H1 (cell line): ENCODE measurements around the gene CDK4. TPM values are rescaled to one million over a fixed set of nuclear protein-coding genes. Genes with fewer than 3 reads are reported as not detected.

Experiments used
- CTCF ChIA-PET: fragments of 300-600 bp; sonication (Branson Sonifier 250); formaldehyde crosslinking; loops from one replicate; lab custom pipeline; 2021; ENCODE audit not compliant: partially characterized antibody; lab: Charles Lee
- POLR2A ChIA-PET: fragments of 300-600 bp; sonication (Branson Sonifier 250); formaldehyde crosslinking; loops from one replicate; lab custom pipeline; 2021; ENCODE audit warnings: inconsistent platforms; ENCODE audit not compliant: partially characterized antibody; lab: Charles Lee
- DNase-seq, 2 experiments: peaks; one replicate each; pipeline versions ENCODE4 v3.0.0 to v3.0.0-alpha.2; 2010 to 2022; ENCODE audit warnings: low spot score in 2 of 2, low read depth in 1 of 2, mixed read lengths in 1 of 2
- FAIRE-seq: peaks from 2 replicates; lab custom pipeline; 2011; peaks lifted over from hg19 to GRCh38; lab: Jason Lieb, UNC
- H2AFZ ChIP-seq: 2 replicates; pipeline ENCODE4 v1.8.1; 2012; ENCODE audit warnings: low read length, inconsistent platforms
- H2AK5ac ChIP-seq: 2 replicates; pipeline ENCODE4 v1.6.1; 2013; ENCODE audit warnings: low read depth, low read length
- H2BK120ac ChIP-seq: replicated peaks from 2 replicates; pipeline ENCODE3; 2013; ENCODE audit warnings: low read depth, low read length, inconsistent platforms
- H2BK12ac ChIP-seq: 2 replicates; pipeline ENCODE4 v1.6.1; 2013; ENCODE audit warnings: low read depth, low read length
- H2BK15ac ChIP-seq: 2 replicates; pipeline ENCODE4 v1.6.1; 2013; ENCODE audit warnings: low read length
- H2BK20ac ChIP-seq: 2 replicates; pipeline ENCODE4 v1.6.1; 2013; ENCODE audit warnings: low read length
- H2BK5ac ChIP-seq: 2 replicates; pipeline ENCODE4 v1.6.1; 2013; ENCODE audit warnings: low read depth, low read length
- H3K14ac ChIP-seq: 2 replicates; pipeline ENCODE4 v1.6.1; 2013; ENCODE audit warnings: inconsistent platforms; ENCODE audit not compliant: insufficient read length
- H3K18ac ChIP-seq: 2 replicates; pipeline ENCODE4 v1.6.1; 2013; ENCODE audit warnings: low read length; ENCODE audit errors: extremely low read depth
- H3K23ac ChIP-seq: 2 replicates; pipeline ENCODE4 v1.6.1; 2013; ENCODE audit warnings: inconsistent platforms; ENCODE audit not compliant: insufficient read length
- H3K23me2 ChIP-seq: 2 replicates; pipeline ENCODE4 v1.6.1; 2013; ENCODE audit warnings: low read depth, low read length
- H3K27ac ChIP-seq: 2 replicates; pipeline ENCODE4 v1.6.1; 2011; ENCODE audit warnings: low read depth, low read length, inconsistent platforms
- H3K27me3 ChIP-seq, 4 experiments: replicated peaks in 1 of 4; 1 replicate in 1 of 4; 2 replicates in 3 of 4; pipeline versions ENCODE4 v1.6.1 to v1.8.1; 2011 to 2013; ENCODE audit warnings: low read length in 3 of 4, mild to moderate bottlenecking in 3 of 4, inconsistent platforms in 2 of 4, mixed read lengths in 2 of 4, moderate library complexity in 1 of 4; ENCODE audit not compliant: control insufficient read depth in 3 of 4, insufficient read depth in 3 of 4; ENCODE audit errors: extremely low read depth in 1 of 4
- H3K36me3 ChIP-seq, 4 experiments: 2 replicates each; pipeline versions ENCODE4 v1.6.1 to v1.8.1; 2011 to 2013; ENCODE audit warnings: mild to moderate bottlenecking in 4 of 4, low read length in 3 of 4, moderate library complexity in 2 of 4, control low read depth in 1 of 4, inconsistent platforms in 1 of 4; ENCODE audit not compliant: insufficient read depth in 4 of 4, control insufficient read depth in 2 of 4
- H3K4ac ChIP-seq: replicated peaks from 2 replicates; pipeline ENCODE3; 2013; ENCODE audit warnings: low read length, low read depth, mixed read lengths, inconsistent platforms; ENCODE audit not compliant: insufficient read length
- H3K4me1 ChIP-seq, 4 experiments: replicated peaks in 1 of 4; 1 replicate in 1 of 4; 2 replicates in 3 of 4; pipeline versions ENCODE4 v1.6.1 to v1.8.1; 2011 to 2013; ENCODE audit warnings: low read length in 3 of 4, inconsistent platforms in 2 of 4, mixed read lengths in 1 of 4; ENCODE audit not compliant: insufficient read depth in 4 of 4, control insufficient read depth in 3 of 4
- H3K4me2 ChIP-seq, 2 experiments: 2 replicates each; pipeline versions ENCODE4 v1.6.1 to v1.8.1; 2011 to 2013; ENCODE audit warnings: low read depth in 2 of 2, low read length in 2 of 2, control low read depth in 1 of 2, inconsistent platforms in 1 of 2, mild to moderate bottlenecking in 1 of 2; ENCODE audit not compliant: insufficient read depth in 1 of 2
- H3K4me3 ChIP-seq, 4 experiments: fragments of 200-600, 300-600 bp in 1 of 4; sonication (generic), shearing (Covaris generic), sonication (Bioruptor Twin) in 1 of 4; 2 replicates each; pipeline versions ENCODE4 v1.5.1 to v1.8.1; 2011 to 2016; ENCODE audit warnings: low read length in 4 of 4, low read depth in 3 of 4, control low read depth in 2 of 4, inconsistent platforms in 2 of 4, mild to moderate bottlenecking in 2 of 4, mixed read lengths in 1 of 4, moderate library complexity in 1 of 4; ENCODE audit not compliant: insufficient read depth in 2 of 4; ENCODE audit errors: extremely low read depth in 1 of 4
- H3K56ac ChIP-seq: replicated peaks from 2 replicates; pipeline ENCODE3; 2013; ENCODE audit warnings: low read depth, mild to moderate bottlenecking, mixed read lengths, low read length, inconsistent platforms; ENCODE audit not compliant: insufficient read length
- H3K79me1 ChIP-seq: 2 replicates; pipeline ENCODE4 v1.6.1; 2013; ENCODE audit warnings: low read depth, low read length, control low read depth
- H3K79me2 ChIP-seq, 2 experiments: 2 replicates each; pipeline versions ENCODE4 v1.6.1 to v1.8.1; 2012 to 2013; ENCODE audit warnings: low read length in 2 of 2, mild to moderate bottlenecking in 2 of 2, inconsistent platforms in 1 of 2; ENCODE audit not compliant: insufficient read depth in 2 of 2, control insufficient read depth in 1 of 2
- H3K9ac ChIP-seq, 4 experiments: replicated peaks in 1 of 4; 1 replicate in 1 of 4; 2 replicates in 3 of 4; pipeline versions ENCODE4 v1.6.1 to v1.8.1; 2011 to 2013; ENCODE audit warnings: low read depth in 3 of 4, low read length in 3 of 4, control low read depth in 2 of 4, mild to moderate bottlenecking in 2 of 4, moderate library complexity in 2 of 4, inconsistent platforms in 1 of 4; ENCODE audit errors: extremely low read depth in 1 of 4
- H3K9me3 ChIP-seq, 2 experiments: 2 replicates each; pipeline versions ENCODE4 v1.6.1 to v1.8.1; 2012 to 2013; ENCODE audit warnings: mild to moderate bottlenecking in 2 of 2, moderate library complexity in 2 of 2, control low read depth in 1 of 2, inconsistent platforms in 1 of 2, low read depth in 1 of 2, low read length in 1 of 2, mixed read lengths in 1 of 2; ENCODE audit not compliant: insufficient read depth in 2 of 2
- H4K20me1 ChIP-seq, 2 experiments: replicated peaks in 1 of 2; 2 replicates each; pipeline versions ENCODE3 to v1.8.1; 2011 to 2013; ENCODE audit warnings: inconsistent platforms in 2 of 2, low read length in 2 of 2, mild to moderate bottlenecking in 1 of 2; ENCODE audit not compliant: insufficient read depth in 2 of 2, control insufficient read depth in 1 of 2
- H4K5ac ChIP-seq: 2 replicates; pipeline ENCODE4 v1.6.1; 2013; ENCODE audit warnings: low read length, low read depth, mixed read lengths, inconsistent platforms; ENCODE audit not compliant: insufficient read length
- H4K8ac ChIP-seq: 2 replicates; pipeline ENCODE4 v1.8.0; 2013; ENCODE audit warnings: mild to moderate bottlenecking, moderate library complexity, low read length, inconsistent platforms; ENCODE audit not compliant: insufficient read depth; ENCODE audit errors: extremely low read depth
- H4K91ac ChIP-seq: replicated peaks from 2 replicates; pipeline ENCODE3; 2013; ENCODE audit warnings: low read length, mixed read lengths, inconsistent platforms; ENCODE audit not compliant: insufficient read length
- CBX5 ChIP-seq: fragments of 300-800, 300-1000 bp; sonication (generic); IDR thresholded peaks from 2 replicates; pipeline ENCODE4 v1.7.1; 2016; ENCODE audit warnings: antibody characterized with exemption, low read length, low read depth
- HDAC2 ChIP-seq, 2 experiments: fragments of 300-600 bp in 1 of 2; sonication (generic) in 1 of 2; IDR thresholded peaks; 2 replicates each; pipeline ENCODE4 v1.6.1; 2011 to 2012; ENCODE audit warnings: low read depth in 2 of 2, low read length in 2 of 2, mild to moderate bottlenecking in 2 of 2, moderate library complexity in 2 of 2, borderline replicate concordance in 1 of 2, inconsistent platforms in 1 of 2
- KDM4A ChIP-seq: IDR thresholded peaks from one replicate; pipeline ENCODE4 v1.7.1; 2012; ENCODE audit warnings: low read depth, mild to moderate bottlenecking, moderate library complexity, low read length, inconsistent platforms; ENCODE audit not compliant: severe bottlenecking
- POU5F1 ChIP-seq: IDR thresholded peaks from 2 replicates; pipeline ENCODE4 v1.6.1; 2011; ENCODE audit warnings: low read depth, mild to moderate bottlenecking, low read length, moderate library complexity
- RBBP5 ChIP-seq: IDR thresholded peaks from 2 replicates; pipeline ENCODE4 v1.7.1; 2012; ENCODE audit warnings: low read depth, mild to moderate bottlenecking, inconsistent platforms, low read length, moderate library complexity, borderline replicate concordance
- SUZ12 ChIP-seq: fragments of 200-600 bp; sonication (generic); IDR thresholded peaks from 2 replicates; pipeline ENCODE4 v1.6.1; 2012; ENCODE audit warnings: mild to moderate bottlenecking, inconsistent platforms, low read length, moderate library complexity, mixed read lengths
- TAF1 ChIP-seq: IDR thresholded peaks from 2 replicates; pipeline ENCODE4 v1.6.1; 2011; ENCODE audit warnings: mild to moderate bottlenecking, low read depth, low read length
- TBP ChIP-seq: IDR thresholded peaks from 2 replicates; pipeline ENCODE4 v1.6.1; 2011; ENCODE audit warnings: low read depth, low read length, improper control_type of control experiment
- WGBS, 2 experiments: shearing (Covaris generic) in 1 of 2; methylation state at CpG; one replicate each; pipeline versions ENCODE4 v1.1.6 to v1.1.7; 2013 to 2015; ENCODE audit warnings: low lambda C conversion rate in 2 of 2, mixed read lengths in 2 of 2, inconsistent platforms in 1 of 2, low coverage in 1 of 2, missing lambda C conversion rate in 1 of 2; ENCODE audit not compliant: insufficient replicate concordance in 2 of 2, insufficient coverage in 1 of 2, insufficient read length in 1 of 2; ENCODE audit errors: extremely low coverage in 1 of 2, missing lambda C conversion rate in 1 of 2; 5-methylcytosine and 5-hydroxymethylcytosine counted together
- polyA plus RNA-seq, 7 experiments: library from polyadenylated mRNA; depleted of rRNA in 3 of 7; stranded (reverse) in 5 of 7; unstranded in 2 of 7; fragments of >200 nt in 5 of 7; fragments of 200-250 nt in 2 of 7; gene quantifications; 1 replicate in 5 of 7; 2 replicates in 1 of 7; 4 replicates in 1 of 7; pipeline versions ENCODE4 v1.2.1 to v1.2.3, GENCODE V29; 2011 to 2013; ENCODE audit warnings: missing spikeins in 2 of 7, mixed read lengths in 2 of 7
- total RNA-seq: library from RNA; stranded (reverse); fragmentation: NEBNext Ultra II Directional; extraction: Animal tissue kit (Norgen Biotek cat#: 25700); gene quantifications from 2 replicates; pipeline ENCODE4 v1.2.1, GENCODE V29; 2021

CDK4 gene
- total and polyA plus RNA-seq, 2 of the 8 experiments (the other 6 are each of a cell fraction or from before 2014, with no cell fraction given), result 174 to 368 TPM

DNA sequence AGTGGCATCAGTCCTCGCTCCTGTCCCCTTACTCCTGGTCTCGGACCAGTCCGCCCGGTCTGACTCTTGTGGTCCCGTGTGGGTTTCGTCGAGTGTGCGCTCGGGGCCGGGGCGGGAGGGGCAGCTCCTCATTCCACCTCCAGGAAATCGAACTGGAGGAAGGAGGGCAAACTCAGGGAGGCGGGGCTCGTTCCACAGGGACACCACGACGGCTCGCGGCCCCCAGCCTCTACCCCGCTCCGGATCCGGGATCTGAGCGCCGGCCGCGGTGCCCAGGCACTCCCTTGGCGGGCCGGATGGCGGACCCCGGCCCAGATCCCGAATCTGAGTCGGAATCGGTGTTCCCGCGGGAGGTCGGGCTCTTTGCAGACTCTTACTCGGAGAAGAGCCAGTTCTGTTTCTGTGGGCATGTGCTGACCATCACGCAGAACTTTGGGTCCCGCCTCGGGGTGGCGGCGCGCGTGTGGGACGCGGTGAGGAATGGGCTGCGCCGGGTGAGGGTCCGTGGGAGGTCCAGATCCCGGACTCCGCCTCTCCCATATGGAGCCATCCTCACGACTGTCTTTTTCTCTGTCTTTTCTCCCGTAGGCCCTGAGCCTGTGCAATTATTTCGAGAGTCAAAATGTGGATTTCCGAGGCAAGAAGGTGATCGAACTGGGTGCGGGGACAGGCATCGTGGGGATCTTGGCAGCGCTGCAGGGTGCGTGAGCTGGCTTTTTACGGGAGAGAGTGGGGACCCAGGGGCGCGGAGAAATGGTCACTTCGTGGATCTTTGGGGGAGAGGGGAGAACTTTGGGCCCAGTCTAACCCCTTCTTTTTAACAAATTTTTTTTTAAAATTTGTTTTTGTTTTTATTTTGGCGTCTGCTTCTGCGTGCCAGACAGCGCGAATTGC is 20.6 kb upstream of the CDK4 start, which contains the start of gene EEF1AKMT3:
Gene EEF1AKMT3 (plus strand): TSS at position 186 of the 894 bp plus-strand sequence. CDS start 111 bp downstream, at position 297.
- H2BK15ac ChIP-seq, result peak within 1 kb of the TSS; percentile 99
- peak within 1 kb of the TSS; percentile 91 for H3K4ac ChIP-seq
- H3K9ac ChIP-seq, result peak within 1 kb of the TSS; percentile 98 to 100 (median 99)
- DNase-seq (no peak), FAIRE-seq (no peak)
- peak within 1 kb of the TSS; percentile 100 for H4K8ac ChIP-seq
- H3K9me3 ChIP-seq, result no peaks in the 10 kb centered on the region
- H2AK5ac ChIP-seq, result no peak within 1 kb of the TSS; the same call in 1 of the 2 replicates
- peak within 1 kb of the TSS; percentile 85 for H3K56ac ChIP-seq
- peak within 1 kb of the TSS; percentile 79 to 99 (median 95) for H3K4me3 ChIP-seq
- peak within 1 kb of the TSS; percentile 99 for H3K18ac ChIP-seq
- H3K23ac ChIP-seq, result no peak within 1 kb of the TSS
- CTCF ChIA-PET, result interaction anchor here (0.6 to 4.5 kb wide), 8 partner anchors 10 to 79 kb away, joined by 3 to 28 read pairs (median 4); partner anchors contain the start of genes OS9 and TSFM
- 0 out of 2 replicates have a peak within 1 kb of the TSS, but pooled peaks have one; percentile 82 for H2BK20ac ChIP-seq
- H3K14ac ChIP-seq, result no peak within 1 kb of the TSS
- peak within 1 kb of the TSS; percentile 99 for H4K5ac ChIP-seq
- H4K20me1 ChIP-seq, result no peaks in the 10 kb centered on the region
- POLR2A ChIA-PET, result interaction anchor here (0.7 to 2.0 kb wide), 31 partner anchors 8 to 179 kb away, joined by 3 to 22 read pairs (median 4); partner anchors contain the start of genes CTDSP2, MARCHF9, TSFM and TSPAN31
- peaks cover 0 to 3% (median 1%) of the 10 kb centered on the region in 4 experiments; a peak in 3 of 7 replicates for H3K4me1 ChIP-seq
- peak within 1 kb of the TSS; percentile 80 for H2AFZ ChIP-seq
- H2BK5ac ChIP-seq, result peak within 1 kb of the TSS; percentile 100
- peak within 1 kb of the TSS; percentile 96 for H4K91ac ChIP-seq
- peak within 1 kb of the TSS; percentile 86 for H2BK120ac ChIP-seq
- H3K36me3 ChIP-seq, result peaks cover 10 to 17% (median 13%) of the 10 kb centered on the region in 4 experiments; a peak in 7 of 8 replicates
- peak within 1 kb of the TSS; percentile 99 for H3K27ac ChIP-seq
- peaks cover 0 to 4% (median 1%) of the 10 kb centered on the region in 4 experiments; a peak in 2 of 7 replicates for H3K27me3 ChIP-seq
- WGBS, 2 experiments, result 7% methylated on average over 40 of the region's 67 CpGs; no CpG with 5 or more reads in 1 of the 2 experiments
- H3K79me1 ChIP-seq, result no peaks in the 10 kb centered on the region; the same call in 1 of the 2 replicates
- 0 out of 4 replicates have a peak, but pooled peaks cover 0 to 7% of the 10 kb centered on the region in 2 experiments for H3K79me2 ChIP-seq
- peak within 1 kb of the TSS; percentile 96 to 99 for H3K4me2 ChIP-seq
- H2BK12ac ChIP-seq, result peak within 1 kb of the TSS; percentile 99
- peaks cover 12% of the 10 kb centered on the region; the same call in 1 of the 2 replicates for H3K23me2 ChIP-seq
- no peak for TF ChIP-seq CBX5
- TF ChIP-seq RBBP5, result peak; percentile 59; the same call in 1 of the 2 replicates
- 0 out of 2 replicates have a peak, but pooled peaks have one; percentile 25 for TF ChIP-seq TAF1
- TF ChIP-seq TBP, result peak; percentile 51; the same call in 1 of the 2 replicates
- peak; percentile 79 for TF ChIP-seq KDM4A
- no peak for TF ChIP-seq POU5F1
- TF ChIP-seq HDAC2 (IDR thresholded peaks at IDR 0.05; ENCODE audit: borderline replicate concordance in 1 of 2, low read depth in 2 of 2, low read length in 2 of 2), result 0 out of 4 replicates have a peak, but pooled peaks of 1 of the 2 experiments have one; percentile 17
- peak; percentile 33; the same call in 1 of the 2 replicates for TF ChIP-seq SUZ12
